D721Med (cell line): Measurements from ENCODE around the gene GPR17.

ENCODE experiments used
- DNase-seq: peaks from one replicate; pipeline ENCODE4 v3.0.0; 2011; ENCODE audit warnings: low spot score; ENCODE audit not compliant: insufficient read length
- FAIRE-seq: peaks from 2 replicates; lab custom pipeline; 2011; peaks lifted over from hg19 to GRCh38; lab: Jason Lieb, UNC
- TF ChIP-seq, protein P1 (sequence below): IDR thresholded peaks from 2 replicates; pipeline ENCODE4 v1.5.1; 2012; ENCODE audit warnings: mild to moderate bottlenecking, control low read depth; ENCODE audit not compliant: insufficient read depth; ENCODE audit errors: missing control alignments

Gene GPR17

DNA sequence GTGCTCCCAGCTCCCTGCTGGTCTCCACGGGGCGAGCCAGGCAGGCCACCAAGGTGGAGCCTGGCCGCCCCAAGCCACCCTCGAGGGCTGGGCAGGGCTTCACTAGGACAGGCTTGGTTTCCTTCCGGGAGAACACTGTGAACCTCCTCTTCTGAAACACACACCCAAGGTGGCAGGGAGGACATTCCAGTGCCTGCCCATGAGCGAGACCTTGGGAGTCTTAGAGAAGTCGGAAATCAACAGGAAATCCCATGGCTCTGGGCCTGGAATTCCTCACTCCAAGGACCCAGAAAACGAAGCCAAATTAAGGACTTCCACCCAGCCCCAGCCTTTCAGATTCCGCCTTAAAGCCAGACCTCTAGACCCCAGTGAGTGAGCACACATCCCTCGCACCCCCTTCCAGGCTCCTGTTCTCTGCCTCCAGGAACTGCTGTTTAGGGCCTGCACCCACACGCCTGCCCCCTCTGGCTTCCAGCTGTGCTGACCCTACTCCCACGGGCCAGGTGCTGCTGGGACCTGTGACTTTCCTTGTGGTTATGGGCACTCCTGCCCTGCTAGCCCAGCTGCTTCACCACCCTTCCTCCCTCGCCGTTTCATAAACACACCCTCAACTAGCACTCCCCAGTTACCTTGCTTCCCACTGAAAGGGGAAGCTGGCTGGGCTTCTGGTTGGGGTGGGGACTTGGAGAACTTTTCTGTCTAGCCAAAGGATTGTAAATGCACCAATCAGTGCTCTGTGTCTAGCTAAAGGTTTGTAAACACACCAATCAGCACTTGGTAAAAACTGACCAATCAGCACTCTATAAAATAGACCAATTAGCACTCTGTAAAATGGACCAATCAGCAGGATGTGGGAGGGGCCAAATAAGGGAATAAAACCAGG lies 13.7 kb downstream of the GPR17 start:
- DNase-seq (no peak), FAIRE-seq (no peak)
- TF ChIP-seq, protein P1, sequence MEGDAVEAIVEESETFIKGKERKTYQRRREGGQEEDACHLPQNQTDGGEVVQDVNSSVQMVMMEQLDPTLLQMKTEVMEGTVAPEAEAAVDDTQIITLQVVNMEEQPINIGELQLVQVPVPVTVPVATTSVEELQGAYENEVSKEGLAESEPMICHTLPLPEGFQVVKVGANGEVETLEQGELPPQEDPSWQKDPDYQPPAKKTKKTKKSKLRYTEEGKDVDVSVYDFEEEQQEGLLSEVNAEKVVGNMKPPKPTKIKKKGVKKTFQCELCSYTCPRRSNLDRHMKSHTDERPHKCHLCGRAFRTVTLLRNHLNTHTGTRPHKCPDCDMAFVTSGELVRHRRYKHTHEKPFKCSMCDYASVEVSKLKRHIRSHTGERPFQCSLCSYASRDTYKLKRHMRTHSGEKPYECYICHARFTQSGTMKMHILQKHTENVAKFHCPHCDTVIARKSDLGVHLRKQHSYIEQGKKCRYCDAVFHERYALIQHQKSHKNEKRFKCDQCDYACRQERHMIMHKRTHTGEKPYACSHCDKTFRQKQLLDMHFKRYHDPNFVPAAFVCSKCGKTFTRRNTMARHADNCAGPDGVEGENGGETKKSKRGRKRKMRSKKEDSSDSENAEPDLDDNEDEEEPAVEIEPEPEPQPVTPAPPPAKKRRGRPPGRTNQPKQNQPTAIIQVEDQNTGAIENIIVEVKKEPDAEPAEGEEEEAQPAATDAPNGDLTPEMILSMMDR = no peak

DNA sequence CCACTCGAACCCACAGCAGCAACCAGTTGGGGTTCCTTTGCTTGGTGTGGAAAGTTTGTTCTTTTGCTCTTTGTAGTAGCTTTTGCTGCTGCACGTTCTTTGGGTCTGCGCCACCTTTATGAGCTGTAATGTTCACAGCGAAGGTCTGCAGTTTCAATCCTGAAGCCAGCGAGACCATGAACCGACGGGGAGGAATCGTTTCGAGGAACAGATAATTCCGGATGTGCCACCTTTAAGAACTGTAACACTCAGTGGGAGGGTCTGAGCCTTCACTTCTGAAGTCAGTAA lies 14.3 kb downstream of the GPR17 start:
- no peak for DNase-seq
- TF ChIP-seq, protein P1 = no peak
- FAIRE-seq = no peak

DNA sequence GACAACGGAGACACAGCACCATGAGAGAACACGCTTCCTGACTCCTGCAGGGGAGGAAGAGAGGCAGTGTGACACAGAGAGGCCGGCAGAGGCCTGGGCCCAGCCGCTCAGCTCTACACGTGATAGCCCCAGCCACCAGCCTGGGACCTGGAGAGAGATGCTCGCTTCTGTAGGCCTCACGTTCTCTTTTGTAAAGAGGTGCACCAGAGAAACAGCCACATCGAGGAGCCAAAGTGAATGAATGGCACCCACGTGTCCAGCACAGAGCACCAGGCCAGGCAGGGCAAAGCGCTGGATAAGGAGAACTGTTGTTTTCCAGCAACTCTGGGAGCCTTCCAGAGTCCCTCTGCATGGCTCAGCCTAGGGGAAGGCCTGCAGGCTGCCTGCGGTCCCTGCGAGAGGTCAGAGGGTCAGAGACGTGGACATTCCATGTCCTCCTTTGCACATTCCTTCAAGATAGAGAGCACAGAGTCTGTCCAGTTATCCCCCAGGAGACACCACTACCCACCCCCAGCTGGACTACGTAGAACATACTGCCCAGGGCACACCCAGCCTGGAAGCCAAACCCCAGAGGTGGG lies 15.2 kb downstream of the GPR17 start:
- FAIRE-seq = no peak
- no peak for DNase-seq
- TF ChIP-seq, protein P1 = no peak

DNA sequence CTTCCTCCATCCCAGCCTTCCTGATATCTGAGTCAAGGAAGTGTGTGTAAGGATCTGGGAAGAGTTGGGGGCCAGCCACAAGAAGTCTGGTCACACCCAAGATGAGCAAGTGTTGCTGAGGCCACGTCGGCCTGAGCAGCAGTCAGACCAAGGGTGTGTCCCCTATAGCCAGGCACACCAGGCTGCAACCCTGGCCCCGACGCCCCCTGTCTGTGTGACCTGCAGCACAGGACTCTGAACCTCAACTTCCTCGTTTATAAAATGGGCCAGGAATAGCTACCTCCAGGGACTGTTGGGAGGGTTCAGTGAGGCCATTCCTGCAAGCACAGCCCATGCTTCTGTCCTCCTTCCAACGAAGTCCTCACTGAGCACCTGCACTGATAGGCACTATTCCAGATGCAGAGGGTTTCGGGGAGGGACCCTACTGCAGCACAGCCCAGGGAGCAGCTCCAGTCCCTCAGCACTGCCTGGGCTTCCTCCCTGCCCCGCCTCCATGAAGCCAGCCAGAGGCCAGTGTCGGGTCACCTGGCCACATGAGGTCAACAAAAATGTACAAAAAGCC lies 16.1 kb downstream of the GPR17 start:
- TF ChIP-seq, protein P1 = no peak
- no peak for DNase-seq
- no peak for FAIRE-seq

GRCh38 chr2:127662937-127663565 lies 17.1 kb downstream of the GPR17 start:
- DNase-seq = no peak
- TF ChIP-seq, protein P1 = no peak
- FAIRE-seq = no peak

- FAIRE-seq (no peak), DNase-seq (no peak)
- TF ChIP-seq, protein P1 = no peak
These were observed 17.7 kb downstream of the GPR17 start for GRCh38 chr2:127663566-127664064.
